ENCODE measurements around the gene SPRED2.

DNA sequence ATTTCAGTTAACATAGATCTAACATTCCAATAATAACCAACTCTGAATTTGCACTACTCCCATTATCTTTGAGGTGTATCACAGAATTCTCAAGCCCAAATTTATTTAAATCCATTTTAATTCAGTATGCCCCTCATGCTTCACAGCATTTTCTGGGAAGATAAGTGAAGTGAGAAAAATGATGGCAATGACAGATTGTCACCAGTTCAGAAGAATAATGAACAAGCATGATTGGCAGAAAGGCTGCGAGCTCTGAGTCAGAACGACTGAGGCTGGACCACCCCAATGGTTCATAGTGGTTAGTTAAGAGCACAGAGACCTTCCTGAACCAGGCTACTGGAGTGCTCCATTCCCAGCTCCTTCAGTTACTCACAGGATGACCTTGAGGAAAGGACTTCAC is 4.9 kb downstream of the SPRED2 start:
- TF ChIP-seq SUZ12 (IDR thresholded peaks at IDR 0.05; ENCODE audit: extremely low read depth, insufficient read depth, insufficient read length) (no peak), YY1 (IDR thresholded peaks at IDR 0.05; ENCODE audit: insufficient read depth, insufficient read length) (no peak)
